Neural progenitor cell (in vitro differentiated cells): ENCODE measurements around the gene RNMT. TPM values are rescaled to one million over a fixed set of nuclear protein-coding genes. Genes with fewer than 3 reads are reported as not detected.

Experiments used
- DNase-seq: peaks from one replicate; pipeline ENCODE4 v3.0.0-alpha.2; 2016; ENCODE audit warnings: low spot score
- H2AFZ ChIP-seq: fragments of 200-600 bp; sonication (generic); replicated peaks from 2 replicates; pipeline ENCODE4 v1.6.1; 2016; ENCODE audit warnings: antibody characterized with exemption
- H3F3A ChIP-seq: fragments of 200-600 bp; sonication (generic); 2 replicates; pipeline ENCODE4 v1.6.1; 2016; ENCODE audit warnings: antibody characterized with exemption, low read depth
- H3K27ac ChIP-seq: fragments of 200-600 bp; sonication (generic); 2 replicates; pipeline ENCODE4 v1.5.1; 2016; ENCODE audit warnings: mild to moderate bottlenecking
- H3K27me3 ChIP-seq: fragments of 200-600 bp; sonication (generic); 2 replicates; pipeline ENCODE4 v1.6.1; 2016; ENCODE audit warnings: mild to moderate bottlenecking, moderate library complexity
- H3K36me3 ChIP-seq: fragments of 200-600 bp; sonication (generic); 2 replicates; pipeline ENCODE4 v1.5.1; 2016
- H3K4me1 ChIP-seq: fragments of 200-600 bp; sonication (generic); 2 replicates; pipeline ENCODE4 v1.6.1; 2016; ENCODE audit warnings: mixed run types
- H3K4me2 ChIP-seq: fragments of 200-600 bp; sonication (generic); 2 replicates; pipeline ENCODE4 v1.6.1; 2016
- H3K4me3 ChIP-seq: fragments of 200-600 bp; sonication (generic); 2 replicates; pipeline ENCODE4 v1.5.1; 2016
- H3K79me2 ChIP-seq: fragments of 200-600 bp; sonication (generic); 2 replicates; pipeline ENCODE4 v1.6.1; 2016; ENCODE audit warnings: low read depth
- H3K9ac ChIP-seq: fragments of 200-600 bp; sonication (generic); 2 replicates; pipeline ENCODE4 v1.6.1; 2016
- H3K9me3 ChIP-seq: fragments of 200-600 bp; sonication (generic); 2 replicates; pipeline ENCODE4 v1.5.1; 2016; ENCODE audit warnings: low read depth
- H4K20me1 ChIP-seq: fragments of 200-600 bp; sonication (generic); 2 replicates; pipeline ENCODE4 v1.6.1; 2016; ENCODE audit warnings: low read depth
- H3K27ac Mint-ChIP-seq: 3 replicates; pipeline ENCODE4 v1.8.0; 2021; ENCODE audit warnings: mixed read lengths
- H3K27me3 Mint-ChIP-seq: 2 replicates; pipeline ENCODE4 v1.8.0; 2022; ENCODE audit warnings: low read depth, mild to moderate bottlenecking, inconsistent platforms, moderate library complexity, mixed read lengths; ENCODE audit not compliant: insufficient read depth
- H3K36me3 Mint-ChIP-seq: 3 replicates; pipeline ENCODE4 v1.8.0; 2021; ENCODE audit warnings: mixed read lengths
- H3K4me1 Mint-ChIP-seq: 3 replicates; pipeline ENCODE4 v1.8.0; 2021; ENCODE audit warnings: mixed read lengths
- H3K4me3 Mint-ChIP-seq: 3 replicates; pipeline ENCODE4 v1.8.0; 2021; ENCODE audit warnings: mild to moderate bottlenecking, moderate library complexity, mixed read lengths
- H3K9me3 Mint-ChIP-seq: 3 replicates; pipeline ENCODE4 v1.8.0; 2020; ENCODE audit warnings: mixed read lengths
- CTCF ChIP-seq: fragments of 200-600 bp; sonication (generic); IDR thresholded peaks from 2 replicates; pipeline ENCODE4 v1.5.1; 2017; ENCODE audit warnings: antibody characterized with exemption, mild to moderate bottlenecking
- EZH2 ChIP-seq: fragments of 200-600 bp; sonication (generic); IDR thresholded peaks from 2 replicates; pipeline ENCODE4 v1.6.1; 2017; ENCODE audit warnings: antibody characterized with exemption, mild to moderate bottlenecking, moderate library complexity
- EZH2phosphoT487 ChIP-seq: fragments of 200-600 bp; sonication (generic); IDR thresholded peaks from 2 replicates; pipeline ENCODE4 v1.6.1; 2017; ENCODE audit warnings: antibody characterized with exemption
- small RNA-seq: library from RNA; depleted of rRNA; stranded (forward); fragments of <200 nt; gene quantifications from one replicate; pipeline ENCODE3, GENCODE V24; 2015
- total RNA-seq: library from RNA; depleted of rRNA; stranded (reverse); fragments of >200 nt; gene quantifications from 2 replicates; pipeline ENCODE4 v1.2.3, GENCODE V29; 2015; ENCODE audit warnings: low replicate concordance

Gene RNMT
- total RNA-seq, 1 donor from 2014 or later: 70.4 TPM

GRCh38 chr18:13811993-13812392 is 85.5 kb downstream of the RNMT start:
- no peaks in the 10 kb centered on the region for H3K27me3 ChIP-seq
- H3K4me1 Mint-ChIP-seq: peaks cover 3% of the 10 kb centered on the region

GRCh38 chr18:13813271-13813849 is 86.9 kb downstream of the RNMT start:
- Histone ChIP-seq H3K4me1 (peaks cover 18% of the 10 kb centered on the region), H3K79me2 (no peaks in the 10 kb centered on the region), H3K9ac (no peak overlapping the region), H3K27ac (no peak overlapping the region), H2AFZ (peak overlapping the region; percentile 96), H3K27me3 (no peaks in the 10 kb centered on the region), H3K4me3 (no peak overlapping the region), H3K9me3 (no peaks in the 10 kb centered on the region), H3F3A (peaks cover 4% of the 10 kb centered on the region), H3K36me3 (no peaks in the 10 kb centered on the region), H4K20me1 (no peaks in the 10 kb centered on the region), H3K4me2 (no peak overlapping the region)
- Mint-ChIP-seq H3K36me3 (no peaks in the 10 kb centered on the region), H3K27ac (no peak overlapping the region), H3K27me3 (peaks cover 3% of the 10 kb centered on the region), H3K4me3 (no peak overlapping the region), H3K4me1 (peaks cover 3% of the 10 kb centered on the region), H3K9me3 (no peaks in the 10 kb centered on the region)
- TF ChIP-seq EZH2phosphoT487 (no peak), EZH2 (no peak), CTCF (peak; percentile 94)
- peak; percentile 78 for DNase-seq

More at GRCh38 chr18:13811993-13812392, 85.5 kb downstream of the RNMT start:
- no peaks in the 10 kb centered on the region for H3K36me3 ChIP-seq
- no peak overlapping the region for H2AFZ ChIP-seq
- peaks cover 21% of the 10 kb centered on the region for H3K4me1 ChIP-seq
- no peak overlapping the region for H3K27ac ChIP-seq
- Mint-ChIP-seq H3K4me3 (no peak overlapping the region), H3K27ac (no peak overlapping the region), H3K9me3 (no peaks in the 10 kb centered on the region), H3K27me3 (peaks cover 3% of the 10 kb centered on the region), H3K36me3 (no peaks in the 10 kb centered on the region)
- peaks cover 4% of the 10 kb centered on the region for H3F3A ChIP-seq
- no peaks in the 10 kb centered on the region for H4K20me1 ChIP-seq
- TF ChIP-seq CTCF (no peak), EZH2phosphoT487 (no peak), EZH2 (no peak)
- no peaks in the 10 kb centered on the region for H3K9me3 ChIP-seq
- no peak overlapping the region for H3K4me2 ChIP-seq
- no peak overlapping the region for H3K4me3 ChIP-seq
- no peak overlapping the region for H3K9ac ChIP-seq
- DNase-seq: no peak
- no peaks in the 10 kb centered on the region for H3K79me2 ChIP-seq

Small RNA genes lying within 50 kb of the gene (small RNA-seq; reads per million reads assigned to genes)
- gene AP001525.1: not detected
- not detected for gene RN7SL362P

Other genes starting within 250 kb of the RNMT start
- gene FAM210A, start 115 bp upstream of the RNMT start, total RNA-seq: 15.1 and 15.5 TPM in 2 replicates
- gene MC5R, start 97.5 kb downstream of the RNMT start, total RNA-seq: not detected in 2 replicates
- gene MC2R, start 188.9 kb downstream of the RNMT start, total RNA-seq: not detected in 2 replicates